ENCODE measurements around the gene BIRC5.

The BIRC5 gene

DNA sequence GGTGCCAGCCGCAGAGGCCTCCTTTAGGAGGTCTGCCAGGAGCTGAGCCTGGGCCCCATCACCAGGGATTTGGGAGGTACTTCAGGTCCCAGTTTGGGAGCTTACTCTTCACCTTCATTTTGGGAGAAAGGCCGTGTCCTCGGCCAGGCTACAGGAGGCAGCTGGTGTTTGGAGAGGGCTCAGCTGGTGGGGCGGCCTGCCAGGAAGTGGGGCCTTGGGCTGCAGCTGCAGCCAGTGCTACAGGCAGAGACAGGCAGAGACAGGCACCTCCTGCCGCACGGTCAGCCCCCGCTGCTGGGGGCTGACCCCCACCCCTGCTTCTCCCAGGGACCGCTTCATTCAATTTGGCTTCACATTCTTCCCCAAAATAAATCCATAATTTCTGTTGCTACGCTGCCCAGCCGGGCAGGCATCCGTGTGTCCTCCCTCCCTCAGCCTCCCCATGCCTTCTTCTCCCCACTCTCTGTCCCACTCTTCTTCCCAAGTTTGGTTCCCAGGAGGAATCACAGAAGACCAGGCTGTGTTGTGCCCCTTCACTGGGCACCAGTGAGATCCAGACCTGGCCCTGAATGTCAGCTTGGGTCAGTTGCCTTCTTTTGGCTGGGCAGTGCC lies 23.5 kb downstream of the BIRC5 start:
- H3K36me3 ChIP-seq (ENCODE audit: control insufficient read depth, low read length), result no peaks in the 10 kb centered on the region
- H3K4me3 ChIP-seq (ENCODE audit: low read length), result no peak overlapping the region
- TF ChIP-seq, protein P1, sequence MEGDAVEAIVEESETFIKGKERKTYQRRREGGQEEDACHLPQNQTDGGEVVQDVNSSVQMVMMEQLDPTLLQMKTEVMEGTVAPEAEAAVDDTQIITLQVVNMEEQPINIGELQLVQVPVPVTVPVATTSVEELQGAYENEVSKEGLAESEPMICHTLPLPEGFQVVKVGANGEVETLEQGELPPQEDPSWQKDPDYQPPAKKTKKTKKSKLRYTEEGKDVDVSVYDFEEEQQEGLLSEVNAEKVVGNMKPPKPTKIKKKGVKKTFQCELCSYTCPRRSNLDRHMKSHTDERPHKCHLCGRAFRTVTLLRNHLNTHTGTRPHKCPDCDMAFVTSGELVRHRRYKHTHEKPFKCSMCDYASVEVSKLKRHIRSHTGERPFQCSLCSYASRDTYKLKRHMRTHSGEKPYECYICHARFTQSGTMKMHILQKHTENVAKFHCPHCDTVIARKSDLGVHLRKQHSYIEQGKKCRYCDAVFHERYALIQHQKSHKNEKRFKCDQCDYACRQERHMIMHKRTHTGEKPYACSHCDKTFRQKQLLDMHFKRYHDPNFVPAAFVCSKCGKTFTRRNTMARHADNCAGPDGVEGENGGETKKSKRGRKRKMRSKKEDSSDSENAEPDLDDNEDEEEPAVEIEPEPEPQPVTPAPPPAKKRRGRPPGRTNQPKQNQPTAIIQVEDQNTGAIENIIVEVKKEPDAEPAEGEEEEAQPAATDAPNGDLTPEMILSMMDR (IDR thresholded peaks at IDR 0.05; ENCODE audit: low read depth, low read length, poor library complexity, severe bottlenecking), result no peak
- no peak for TF ChIP-seq EZH2phosphoT487 (IDR thresholded peaks at IDR 0.05; ENCODE audit: borderline replicate concordance, low read length)
- no peak overlapping the region for H3K4me2 ChIP-seq (ENCODE audit: low read length)
- no peaks in the 10 kb centered on the region for H3K79me2 ChIP-seq (ENCODE audit: control insufficient read depth, low read length)
- H3K27ac ChIP-seq (ENCODE audit: low read depth, low read length), result no peak overlapping the region
- H3K4me1 ChIP-seq (ENCODE audit: control insufficient read depth, low read length), result peaks cover 45% of the 10 kb centered on the region
- H3K9me3 ChIP-seq (ENCODE audit: control insufficient read depth, insufficient read depth, low read length), result no peaks in the 10 kb centered on the region; the same call in 1 of the 2 replicates
- no peaks in the 10 kb centered on the region for H3K9me2 ChIP-seq (replicated peaks; ENCODE audit: control insufficient read depth, low read length)
- peaks cover 6% of the 10 kb centered on the region for H3K27me3 ChIP-seq (ENCODE audit: control insufficient read depth, low read length)
- H3F3A ChIP-seq (ENCODE audit: control insufficient read depth, insufficient read depth), result peaks cover 20% of the 10 kb centered on the region
- no peaks in the 10 kb centered on the region for H4K20me1 ChIP-seq (ENCODE audit: control insufficient read depth, insufficient read depth, low read depth, low read length)

DNA sequence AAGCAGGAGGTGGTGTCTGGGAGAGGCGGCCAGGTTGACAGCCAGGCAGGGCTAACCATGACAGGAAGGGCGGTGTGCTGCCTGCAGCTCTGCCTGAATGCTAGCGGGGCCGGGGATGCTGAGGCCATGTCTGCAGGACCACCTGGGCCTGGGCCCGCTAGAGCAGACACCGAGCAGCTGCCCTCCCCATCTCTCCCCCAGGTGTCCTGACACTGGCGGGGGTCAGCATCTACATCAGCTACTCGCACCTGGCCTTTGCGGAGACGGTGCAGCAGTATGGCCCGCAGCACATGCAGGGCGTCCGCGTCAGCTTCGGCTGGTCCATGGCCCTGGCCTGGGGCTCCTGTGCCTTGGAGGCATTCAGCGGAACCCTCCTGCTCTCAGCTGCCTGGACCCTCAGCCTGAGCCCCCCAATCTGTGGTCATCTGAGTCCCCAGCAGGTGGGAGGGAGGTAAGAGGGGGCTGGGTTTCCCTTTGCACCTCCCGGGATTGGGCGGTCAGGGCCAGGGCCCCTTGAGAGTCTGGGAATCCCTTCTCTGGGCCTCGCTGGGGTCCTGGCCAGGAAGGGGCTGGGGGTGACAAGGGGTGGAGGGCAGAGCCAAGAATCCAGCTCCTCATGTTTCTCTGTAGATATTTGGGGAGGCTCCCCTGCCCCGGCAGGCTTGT lies 24.9 kb downstream of the BIRC5 start:
- Histone ChIP-seq H3K27ac (ENCODE audit: low read depth, low read length) (peak overlapping the region; percentile 95), H3K79me2 (ENCODE audit: control insufficient read depth, low read length) (no peaks in the 10 kb centered on the region), H3K4me2 (ENCODE audit: low read length) (peak overlapping the region; percentile 81)

DNA sequence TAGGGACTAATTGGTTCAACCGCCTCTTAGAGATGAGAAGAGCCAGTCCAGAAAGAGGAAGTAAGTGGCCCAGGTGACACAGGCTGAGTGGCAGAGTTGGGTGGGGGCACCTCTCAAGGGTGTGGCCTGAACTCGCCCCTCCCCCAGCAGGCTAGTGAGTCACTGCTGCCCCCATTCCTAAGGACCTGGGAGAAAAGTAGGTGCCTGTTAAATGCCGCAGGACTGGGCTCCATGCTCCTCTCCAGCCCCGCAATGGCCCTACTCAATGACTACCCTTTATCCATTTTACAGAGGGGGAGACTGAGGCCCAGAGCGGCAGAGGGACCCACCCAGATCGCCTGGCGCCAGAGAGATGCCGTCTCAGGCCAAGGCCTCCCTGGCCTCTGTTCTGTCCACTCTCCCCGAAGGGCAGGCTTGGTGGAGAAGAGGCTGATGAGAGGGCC lies 25.5 kb downstream of the BIRC5 start:
- H3K4me2 ChIP-seq (ENCODE audit: low read length), result peak overlapping the region; percentile 81
- H3F3A ChIP-seq (ENCODE audit: control insufficient read depth, insufficient read depth), result peaks cover 30% of the 10 kb centered on the region
- peak overlapping the region; percentile 56 for H3K4me3 ChIP-seq (ENCODE audit: low read length)
- H4K20me1 ChIP-seq (ENCODE audit: control insufficient read depth, insufficient read depth, low read depth, low read length), result no peaks in the 10 kb centered on the region
- H3K36me3 ChIP-seq (ENCODE audit: control insufficient read depth, low read length), result no peaks in the 10 kb centered on the region
- H3K9me3 ChIP-seq (ENCODE audit: control insufficient read depth, insufficient read depth, low read length), result no peaks in the 10 kb centered on the region; the same call in 1 of the 2 replicates
- H3K79me2 ChIP-seq (ENCODE audit: control insufficient read depth, low read length), result no peaks in the 10 kb centered on the region
- no peaks in the 10 kb centered on the region for H3K27me3 ChIP-seq (ENCODE audit: control insufficient read depth, low read length)
- TF ChIP-seq EZH2phosphoT487 (IDR thresholded peaks at IDR 0.05; ENCODE audit: borderline replicate concordance, low read length), result no peak
- TF ChIP-seq, protein P1 (IDR thresholded peaks at IDR 0.05; ENCODE audit: low read depth, low read length, poor library complexity, severe bottlenecking), result no peak
- no peaks in the 10 kb centered on the region for H3K9me2 ChIP-seq (replicated peaks; ENCODE audit: control insufficient read depth, low read length)
- peaks cover 63% of the 10 kb centered on the region for H3K4me1 ChIP-seq (ENCODE audit: control insufficient read depth, low read length)
- peak overlapping the region; percentile 95 for H3K27ac ChIP-seq (ENCODE audit: low read depth, low read length)

More for the DNA sequence above, 24.9 kb downstream of the BIRC5 start:
- H3K9me3 ChIP-seq (ENCODE audit: control insufficient read depth, insufficient read depth, low read length), result no peaks in the 10 kb centered on the region; the same call in 1 of the 2 replicates
- H3K4me3 ChIP-seq (ENCODE audit: low read length), result peak overlapping the region; percentile 56
- peaks cover 30% of the 10 kb centered on the region for H3F3A ChIP-seq (ENCODE audit: control insufficient read depth, insufficient read depth)
- no peak for TF ChIP-seq EZH2phosphoT487 (IDR thresholded peaks at IDR 0.05; ENCODE audit: borderline replicate concordance, low read length)
- TF ChIP-seq, protein P1 (IDR thresholded peaks at IDR 0.05; ENCODE audit: low read depth, low read length, poor library complexity, severe bottlenecking), result no peak
- peaks cover 57% of the 10 kb centered on the region for H3K4me1 ChIP-seq (ENCODE audit: control insufficient read depth, low read length)
- H3K36me3 ChIP-seq (ENCODE audit: control insufficient read depth, low read length), result no peaks in the 10 kb centered on the region
- H3K9me2 ChIP-seq (replicated peaks; ENCODE audit: control insufficient read depth, low read length), result no peaks in the 10 kb centered on the region
- no peaks in the 10 kb centered on the region for H3K27me3 ChIP-seq (ENCODE audit: control insufficient read depth, low read length)
- no peaks in the 10 kb centered on the region for H4K20me1 ChIP-seq (ENCODE audit: control insufficient read depth, insufficient read depth, low read depth, low read length)
